ENCODE measurements around the gene SH3BGR.

DNA sequence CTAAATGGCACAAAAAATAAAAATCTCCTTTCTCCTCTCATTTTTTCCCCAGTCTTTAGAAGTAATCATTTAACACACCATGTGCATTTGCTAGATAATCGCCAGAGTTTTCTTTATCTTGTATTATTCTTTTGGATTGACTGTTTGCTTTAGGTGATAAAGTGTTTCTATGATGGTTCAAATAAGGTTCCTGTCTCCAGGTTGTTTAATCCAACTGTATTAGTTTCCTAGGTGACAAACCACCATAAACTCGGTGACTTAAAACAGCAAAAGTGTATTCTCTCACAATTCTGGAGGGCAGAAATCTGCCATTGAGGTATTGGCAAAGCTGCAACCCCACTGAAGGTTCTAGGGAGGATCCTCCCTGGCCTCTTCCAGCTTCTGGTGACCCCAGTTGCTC is 109.4 kb downstream of the SH3BGR start:
- TF ChIP-seq, protein P1, sequence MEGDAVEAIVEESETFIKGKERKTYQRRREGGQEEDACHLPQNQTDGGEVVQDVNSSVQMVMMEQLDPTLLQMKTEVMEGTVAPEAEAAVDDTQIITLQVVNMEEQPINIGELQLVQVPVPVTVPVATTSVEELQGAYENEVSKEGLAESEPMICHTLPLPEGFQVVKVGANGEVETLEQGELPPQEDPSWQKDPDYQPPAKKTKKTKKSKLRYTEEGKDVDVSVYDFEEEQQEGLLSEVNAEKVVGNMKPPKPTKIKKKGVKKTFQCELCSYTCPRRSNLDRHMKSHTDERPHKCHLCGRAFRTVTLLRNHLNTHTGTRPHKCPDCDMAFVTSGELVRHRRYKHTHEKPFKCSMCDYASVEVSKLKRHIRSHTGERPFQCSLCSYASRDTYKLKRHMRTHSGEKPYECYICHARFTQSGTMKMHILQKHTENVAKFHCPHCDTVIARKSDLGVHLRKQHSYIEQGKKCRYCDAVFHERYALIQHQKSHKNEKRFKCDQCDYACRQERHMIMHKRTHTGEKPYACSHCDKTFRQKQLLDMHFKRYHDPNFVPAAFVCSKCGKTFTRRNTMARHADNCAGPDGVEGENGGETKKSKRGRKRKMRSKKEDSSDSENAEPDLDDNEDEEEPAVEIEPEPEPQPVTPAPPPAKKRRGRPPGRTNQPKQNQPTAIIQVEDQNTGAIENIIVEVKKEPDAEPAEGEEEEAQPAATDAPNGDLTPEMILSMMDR (IDR thresholded peaks at IDR 0.05; ENCODE audit: extremely low read depth in 1 of 2, insufficient read depth in 1 of 2, low read depth in 1 of 2, low read length in 2 of 2), result no peak
- no peak for TF ChIP-seq POLR2AphosphoS5 (IDR thresholded peaks at IDR 0.05; ENCODE audit: insufficient read depth, low read depth, low read length)
- no peak for TF ChIP-seq POLR2A (IDR thresholded peaks at IDR 0.05; ENCODE audit: low read depth, low read length)
- no peak for TF ChIP-seq EZH2 (IDR thresholded peaks at IDR 0.05; ENCODE audit: borderline replicate concordance, low read depth, low read length, severe bottlenecking)
- no peak for TF ChIP-seq FOS (IDR thresholded peaks at IDR 0.05; ENCODE audit: borderline replicate concordance, insufficient read depth, low read length)
- no peak for TF ChIP-seq MYC (IDR thresholded peaks at IDR 0.05; ENCODE audit: low read depth, low read length)

Data from endothelial cell of umbilical vein (primary cell).